ENCODE results near the gene ERGIC1. TPM values are rescaled to one million over a fixed set of nuclear protein-coding genes. Genes with fewer than 3 reads are reported as not detected.

The ERGIC1 gene
- total and polyA plus RNA-seq, 2 experiments from 2014 or later = 25.2 to 92.2 TPM

- TF ChIP-seq ZNF462 (CRISPR knock-in tag; IDR thresholded peaks at IDR 0.05) (no peak), JUNB (IDR thresholded peaks at IDR 0.05; ENCODE audit: unreplicated experiment) (no peak), POLR2AphosphoS5 (IDR thresholded peaks at IDR 0.05; ENCODE audit: low read depth) (no peak), EZH2 (IDR thresholded peaks at IDR 0.05; ENCODE audit: low read depth, unreplicated experiment) (no peak), ZNF114 (CRISPR knock-in tag; IDR thresholded peaks at IDR 0.05) (no peak), CREB1 (CRISPR knock-in tag; IDR thresholded peaks at IDR 0.05; ENCODE audit: low read depth) (no peak), EZH2phosphoT487 (IDR thresholded peaks at IDR 0.05; ENCODE audit: unreplicated experiment) (no peak), STAT1 (IDR thresholded peaks at IDR 0.05; ENCODE audit: unreplicated experiment) (no peak), NANOG (IDR thresholded peaks at IDR 0.05; ENCODE audit: borderline replicate concordance) (no peak)
These were observed 56.6 kb downstream of the ERGIC1 start (continued) for GRCh38 chr5:172890659-172891058.

- peaks cover 7% of the 10 kb centered on the region for H3K27me3 Mint-ChIP-seq (ENCODE audit: insufficient read depth, low read depth, poor library complexity)
- Histone ChIP-seq H3K4me1 (ENCODE audit: insufficient read depth) (no peaks in the 10 kb centered on the region; the same call in 1 of the 2 replicates), H3K36me3 (ENCODE audit: insufficient read depth) (no peaks in the 10 kb centered on the region; the same call in 1 of the 2 replicates), H3K4me3 (no peak overlapping the region), H3K9me2 (ENCODE audit: insufficient read depth) (no peaks in the 10 kb centered on the region), H2AFZ (no peak overlapping the region), H3K4me2 (no peak overlapping the region), H3K79me2 (replicated peaks; ENCODE audit: insufficient read depth) (no peaks in the 10 kb centered on the region), H4K20me1 (replicated peaks; ENCODE audit: insufficient read depth) (peaks cover 8% of the 10 kb centered on the region; the same call in 1 of the 2 replicates), H3K27me3 (ENCODE audit: insufficient read depth) (no peaks in the 10 kb centered on the region), H3F3A (replicated peaks; ENCODE audit: low read depth) (no peaks in the 10 kb centered on the region), H3K27ac (ENCODE audit: low read depth) (no peak overlapping the region)
- no peaks in the 10 kb centered on the region for H3K9me3 Mint-ChIP-seq
- TF ChIP-seq STAT1 (IDR thresholded peaks at IDR 0.05; ENCODE audit: unreplicated experiment) = no peak
- no peak for TF ChIP-seq ZNF114 (CRISPR knock-in tag; IDR thresholded peaks at IDR 0.05)
- TF ChIP-seq CTCF (conservative IDR thresholded peaks at IDR 0.05; ENCODE audit: low read depth in 2 of 2) = no peak
- no peak overlapping the region for H3K4me3 Mint-ChIP-seq
- H3K36me3 Mint-ChIP-seq (ENCODE audit: low read depth) = peaks cover 43% of the 10 kb centered on the region
- H3K4me1 Mint-ChIP-seq = peaks cover 7% of the 10 kb centered on the region
- ATAC-seq (no peak), DNase-seq (ENCODE audit: low spot score) (no peak)
- H3K27ac Mint-ChIP-seq = no peak overlapping the region
These were observed 57.8 kb downstream of the ERGIC1 start for GRCh38 chr5:172891716-172892421.
